ENCODE data around the gene CD2BP2. TPM values are rescaled to one million over a fixed set of nuclear protein-coding genes. Genes with fewer than 3 reads are reported as not detected.
A peak's percentile ranks its signal among the peaks of the same experiment; 100 is the strongest.

Gene CD2BP2
- total and polyA plus RNA-seq, 2 of the 13 experiments (the other 11 are each of a cell fraction or from before 2014, with no cell fraction given), result 24.9 to 54.6 TPM

GRCh38 chr16:30335598-30336474 is 19.3 kb downstream of the CD2BP2 start (continued):
- TF ChIP-seq PHF20 (CRISPR knock-in tag; IDR thresholded peaks at IDR 0.05), result 0 out of 2 replicates have a peak, but pooled peaks have one; percentile 43
- no peak for TF ChIP-seq ZNF580 (CRISPR knock-in tag; IDR thresholded peaks at IDR 0.05; ENCODE audit: borderline replicate concordance, low read depth)
- TF ChIP-seq ARID4A (CRISPR knock-in tag; IDR thresholded peaks at IDR 0.05; ENCODE audit: borderline replicate concordance), result peak; percentile 59; the same call in 1 of the 2 replicates
- peak; percentile 64; the same call in 1 of the 2 replicates for TF ChIP-seq ARNT2 (CRISPR knock-in tag; IDR thresholded peaks at IDR 0.05; ENCODE audit: low read depth)
- no peak for TF ChIP-seq ZBTB1 (CRISPR knock-in tag; IDR thresholded peaks at IDR 0.05; ENCODE audit: borderline replicate concordance)
- peak; percentile 89; the same call in 1 of the 2 replicates for TF ChIP-seq RXRA (CRISPR knock-in tag; IDR thresholded peaks at IDR 0.05)
- TF ChIP-seq LBX2 (CRISPR knock-in tag; IDR thresholded peaks at IDR 0.05; ENCODE audit: borderline replicate concordance), result no peak
- 0 out of 2 replicates have a peak, but pooled peaks have one; percentile 61 for TF ChIP-seq MIER2 (CRISPR knock-in tag; IDR thresholded peaks at IDR 0.05)
- no peak; the same call in 1 of the 2 replicates for TF ChIP-seq REL (CRISPR knock-in tag; conservative IDR thresholded peaks at IDR 0.05)
- 0 out of 2 replicates have a peak, but pooled peaks have one; percentile 50 for TF ChIP-seq ZNF724P (CRISPR knock-in tag; IDR thresholded peaks at IDR 0.05; ENCODE audit: borderline replicate concordance)
- no peak for TF ChIP-seq ZNF407 (CRISPR knock-in tag; IDR thresholded peaks at IDR 0.05; ENCODE audit: not compliant biosample characterization)
- peak; percentile 96 for TF ChIP-seq HNF4A (CRISPR knock-in tag; IDR thresholded peaks at IDR 0.05)
